ENCODE results near the gene CRTC3. TPM values are rescaled to one million over a fixed set of nuclear protein-coding genes. Genes with fewer than 3 reads are reported as not detected.
A peak's percentile ranks its signal among the peaks of the same experiment; 100 is the strongest.

Gene CRTC3
- total RNA-seq, 4 donors from 2014 or later = 46.4 to 66.8 (median 59.8) TPM

DNA sequence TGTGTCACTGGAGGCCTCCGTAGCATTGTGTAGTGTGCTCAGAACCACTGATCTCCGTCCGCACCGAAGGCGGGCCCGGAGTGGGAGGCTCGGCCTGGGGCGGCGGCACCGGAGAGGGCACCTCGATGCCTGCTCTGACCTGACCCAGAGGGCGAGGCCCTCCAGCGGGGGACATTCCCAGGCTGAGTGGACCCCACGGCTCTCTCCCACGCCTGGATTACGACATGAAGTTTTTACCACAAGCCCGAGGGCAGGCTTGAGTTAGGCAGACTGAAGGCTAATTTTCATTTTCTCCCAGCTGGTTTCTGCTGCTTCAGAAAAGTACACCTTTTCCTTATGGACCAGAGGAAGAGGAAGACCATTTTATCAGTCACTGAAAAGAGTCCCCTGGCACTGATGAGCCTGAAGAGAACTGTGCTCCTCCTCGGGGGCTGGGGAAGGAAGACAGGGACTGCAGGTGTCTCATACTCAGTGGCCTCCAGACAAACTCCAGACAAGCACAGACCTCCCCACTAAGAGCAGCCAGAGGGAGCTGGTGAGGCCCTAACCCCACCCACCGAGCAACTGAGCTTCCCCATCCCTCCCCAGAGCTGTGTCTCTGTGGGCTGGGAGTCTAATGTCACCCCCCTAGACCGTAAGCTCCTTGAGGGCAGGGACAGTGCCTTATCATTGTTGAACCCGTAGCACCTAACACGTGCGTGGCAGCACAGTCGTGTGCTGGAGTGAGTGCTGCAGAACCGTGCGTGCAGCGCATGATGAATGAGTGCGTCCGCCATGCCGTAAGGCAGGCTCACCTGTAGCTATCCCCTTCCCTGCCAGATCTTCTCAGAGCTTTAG lies 113.0 kb downstream of the CRTC3 start:
- H3K27ac ChIP-seq (replicated peaks in 1 of 4) = no peak overlapping the region
- TF ChIP-seq POLR2A (IDR thresholded peaks at IDR 0.05; ENCODE audit: low read depth) = no peak
- no peak for TF ChIP-seq EP300 (IDR thresholded peaks at IDR 0.05)
- TF ChIP-seq, protein P1, sequence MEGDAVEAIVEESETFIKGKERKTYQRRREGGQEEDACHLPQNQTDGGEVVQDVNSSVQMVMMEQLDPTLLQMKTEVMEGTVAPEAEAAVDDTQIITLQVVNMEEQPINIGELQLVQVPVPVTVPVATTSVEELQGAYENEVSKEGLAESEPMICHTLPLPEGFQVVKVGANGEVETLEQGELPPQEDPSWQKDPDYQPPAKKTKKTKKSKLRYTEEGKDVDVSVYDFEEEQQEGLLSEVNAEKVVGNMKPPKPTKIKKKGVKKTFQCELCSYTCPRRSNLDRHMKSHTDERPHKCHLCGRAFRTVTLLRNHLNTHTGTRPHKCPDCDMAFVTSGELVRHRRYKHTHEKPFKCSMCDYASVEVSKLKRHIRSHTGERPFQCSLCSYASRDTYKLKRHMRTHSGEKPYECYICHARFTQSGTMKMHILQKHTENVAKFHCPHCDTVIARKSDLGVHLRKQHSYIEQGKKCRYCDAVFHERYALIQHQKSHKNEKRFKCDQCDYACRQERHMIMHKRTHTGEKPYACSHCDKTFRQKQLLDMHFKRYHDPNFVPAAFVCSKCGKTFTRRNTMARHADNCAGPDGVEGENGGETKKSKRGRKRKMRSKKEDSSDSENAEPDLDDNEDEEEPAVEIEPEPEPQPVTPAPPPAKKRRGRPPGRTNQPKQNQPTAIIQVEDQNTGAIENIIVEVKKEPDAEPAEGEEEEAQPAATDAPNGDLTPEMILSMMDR (IDR thresholded peaks at IDR 0.05) = no peak
- peak in 1 of 2 donors; percentile 21 for TF ChIP-seq POLR2AphosphoS5 (IDR thresholded peaks at IDR 0.05)
- H3K9me3 ChIP-seq = no peaks in the 10 kb centered on the region
- H3K4me1 ChIP-seq = peaks cover 0 to 2% (median under 1%) of the 10 kb centered on the region in 4 donors
- intact Hi-C loops (cut with DNase I) = no loop called here
- no peak overlapping the region for H3K4me3 ChIP-seq
- DNase-seq (ENCODE audit: extremely low spot score) = no peak
- 92% methylated on average over 7 of the region's 30 CpGs for WGBS
- H3K27me3 ChIP-seq = no peaks in the 10 kb centered on the region
- peaks cover 54 to 76% (median 70%) of the 10 kb centered on the region in 4 donors for H3K36me3 ChIP-seq

DNA sequence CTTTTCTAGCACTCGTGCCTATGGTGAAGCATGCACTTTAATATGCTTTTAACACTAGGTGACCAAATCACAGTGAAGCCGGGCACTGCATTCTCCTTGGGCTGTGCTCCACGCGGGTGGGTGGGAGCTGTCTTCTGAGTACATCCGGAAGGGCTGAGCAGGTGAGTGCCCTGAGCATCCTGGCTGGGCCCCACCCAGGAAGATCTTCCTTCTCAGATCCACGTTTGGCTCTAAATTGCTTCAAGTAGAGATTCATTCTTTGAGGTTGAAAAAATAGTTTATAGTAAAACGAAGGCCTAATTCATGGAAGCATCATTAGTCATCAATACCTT lies 113.5 kb downstream of the CRTC3 start:
- TF ChIP-seq POLR2A (IDR thresholded peaks at IDR 0.05; ENCODE audit: low read depth) = no peak
- TF ChIP-seq POLR2AphosphoS5 (IDR thresholded peaks at IDR 0.05) = no peak
- TF ChIP-seq, protein P1 (IDR thresholded peaks at IDR 0.05) = no peak
- no peak for TF ChIP-seq EP300 (IDR thresholded peaks at IDR 0.05)
- WGBS = 96% methylated on average over 7 of the region's 7 CpGs
- peaks cover 52 to 71% (median 66%) of the 10 kb centered on the region in 4 donors for H3K36me3 ChIP-seq

DNA sequence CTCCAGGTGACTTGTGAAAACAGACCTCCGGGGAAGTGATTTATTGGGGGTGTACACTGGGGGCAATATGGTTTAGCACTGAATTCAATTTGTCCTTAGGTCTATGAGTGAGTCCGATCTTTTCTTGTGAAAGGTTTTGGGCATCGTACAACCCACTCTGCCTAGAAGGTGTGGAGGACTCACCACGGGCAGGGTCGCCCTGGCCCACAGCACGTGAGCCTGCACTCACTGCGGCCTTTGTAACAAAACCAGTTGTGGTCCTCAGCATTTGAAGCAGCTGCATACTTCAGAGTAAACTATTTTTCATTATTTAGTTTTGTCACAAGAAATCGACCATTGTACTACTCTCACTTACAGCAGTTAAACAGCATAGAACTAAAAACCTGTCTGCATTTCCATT lies 114.8 kb downstream of the CRTC3 start:
- TF ChIP-seq EP300 (IDR thresholded peaks at IDR 0.05) (no peak), POLR2AphosphoS5 (IDR thresholded peaks at IDR 0.05) (no peak), POLR2A (IDR thresholded peaks at IDR 0.05; ENCODE audit: low read depth) (no peak)
- TF ChIP-seq, protein P1 (IDR thresholded peaks at IDR 0.05) = no peak
- WGBS = 75% methylated on average over 7 of the region's 8 CpGs
- no peak for DNase-seq (ENCODE audit: extremely low spot score)

More for the DNA sequence above, 113.5 kb downstream of the CRTC3 start:
- no peaks in the 10 kb centered on the region for H3K27me3 ChIP-seq
- H3K27ac ChIP-seq (replicated peaks in 1 of 4) = no peak overlapping the region
- no peak for DNase-seq (ENCODE audit: extremely low spot score)
- H3K4me3 ChIP-seq = no peak overlapping the region
- intact Hi-C loops (cut with DNase I) = no loop called here
- no peaks in the 10 kb centered on the region for H3K9me3 ChIP-seq
- H3K4me1 ChIP-seq = peaks cover 6 to 7% (median 7%) of the 10 kb centered on the region in 4 donors

DNA sequence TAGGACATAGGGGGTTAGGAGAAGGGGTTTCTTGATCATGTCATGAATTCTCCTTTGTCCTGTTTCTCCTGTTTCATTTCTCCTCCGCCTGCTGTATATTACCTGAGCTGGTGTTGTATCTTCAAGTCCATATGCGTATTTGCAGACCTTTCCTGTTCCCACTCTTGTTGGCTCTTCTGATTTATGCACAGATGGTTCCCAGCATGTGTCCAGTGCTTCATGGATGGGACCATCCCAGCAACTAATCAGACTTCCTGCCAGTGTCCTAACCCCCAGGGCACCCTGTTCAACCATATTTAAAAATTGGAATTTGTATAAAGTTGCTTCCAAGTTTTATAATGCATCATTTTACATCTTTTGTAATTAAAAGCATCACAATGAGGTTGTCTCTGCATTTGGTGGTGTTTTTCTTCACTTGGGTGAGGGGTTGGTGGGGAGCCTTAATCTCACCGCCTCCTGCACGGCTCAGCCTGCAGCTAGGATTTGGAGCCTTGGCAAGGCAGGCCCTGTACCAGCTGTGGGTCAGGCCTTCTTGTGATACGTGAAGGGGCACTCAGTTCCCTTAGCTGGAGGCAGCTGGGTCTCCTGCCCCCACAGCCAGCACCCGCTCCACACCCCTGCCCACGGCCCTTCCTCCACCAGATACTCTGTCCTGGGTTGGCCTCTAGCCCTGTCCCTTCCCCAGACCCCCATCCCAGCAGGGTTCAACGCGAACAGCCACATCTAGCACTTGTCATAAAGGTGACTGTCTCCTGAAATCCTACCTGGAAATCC lies 115.4 kb downstream of the CRTC3 start:
- WGBS = 76% methylated on average over 9 of the region's 9 CpGs
- DNase-seq (ENCODE audit: extremely low spot score) = no peak
- no peak overlapping the region for H3K4me3 ChIP-seq
- peak overlapping the region in 1 of 4 donors; percentile 48 for H3K27ac ChIP-seq (replicated peaks in 1 of 4)
- H3K9me3 ChIP-seq = no peaks in the 10 kb centered on the region
- intact Hi-C loops (cut with DNase I) = loop anchor here (5.0 kb wide), 1 partner anchor 47 kb away; no protein-coding TSS in a partner anchor
- TF ChIP-seq, protein P1 (IDR thresholded peaks at IDR 0.05) = no peak
- TF ChIP-seq POLR2A (IDR thresholded peaks at IDR 0.05; ENCODE audit: low read depth) (no peak), POLR2AphosphoS5 (IDR thresholded peaks at IDR 0.05) (no peak), EP300 (IDR thresholded peaks at IDR 0.05) (no peak)
- H3K27me3 ChIP-seq = no peaks in the 10 kb centered on the region
- peaks cover 36 to 52% (median 48%) of the 10 kb centered on the region in 4 donors for H3K36me3 ChIP-seq
- peaks cover 12 to 20% (median 14%) of the 10 kb centered on the region in 4 donors for H3K4me1 ChIP-seq

More for the DNA sequence above, 114.8 kb downstream of the CRTC3 start:
- Histone ChIP-seq H3K4me1 (peaks cover 12 to 16% (median 14%) of the 10 kb centered on the region in 4 donors), H3K27ac (replicated peaks in 1 of 4) (no peak overlapping the region), H3K4me3 (no peak overlapping the region), H3K36me3 (peaks cover 41 to 59% (median 54%) of the 10 kb centered on the region in 4 donors), H3K9me3 (no peaks in the 10 kb centered on the region), H3K27me3 (no peaks in the 10 kb centered on the region)
- intact Hi-C loops (cut with DNase I) = no loop called here

Data from esophagus muscularis mucosa (tissue), 4 donors.